ENCODE measurements around the gene ZKSCAN1. TPM values are rescaled to one million over a fixed set of nuclear protein-coding genes. Genes with fewer than 3 reads are reported as not detected.

ZKSCAN1 gene
- total and polyA plus RNA-seq, 11 donors: 8.5 to 65.5 (median 37.1) TPM

- WGBS, 4 donors: 3 to 16% (median 6%) methylated on average over 9 to 35 of the region's 35 CpGs
- peak; percentile 42 to 86 (median 65) for DNase-seq
- TF ChIP-seq CTCF (IDR thresholded peaks at IDR 0.05) (peak in 11 of 12 donors; percentile 16 to 58 (median 31)), POLR2A (IDR thresholded peaks at IDR 0.05) (peak in 1 of 2 donors; percentile 37)
- Histone ChIP-seq H3K36me3 (no peaks in the 10 kb centered on the region), H3K4me1 (peaks cover 0 to 21% (median 11%) of the 10 kb centered on the region in 12 donors), H3K4me3 (peak overlapping the region; percentile 35 to 75 (median 60)), H3K27ac (peak overlapping the region; percentile 59 to 90 (median 81)), H3K9me3 (no peaks in the 10 kb centered on the region), H3K27me3 (no peaks in the 10 kb centered on the region)
- peak; percentile 53 to 79 (median 74) for ATAC-seq
- intact Hi-C loops (cut with DNase I): loop anchor here in 7 of 10 donors (2.0 to 10.0 kb wide), 7 partner anchors 50 to 217 kb away; partner anchors contain the start of genes ZNF3 (in 3 of the 7), ZSCAN21 (in 2 of the 7) and PVRIG (in 1 of the 7)
Measured at GRCh38 chr7:99997545-99998137, 17.8 kb upstream of the ZKSCAN1 start.

DNA sequence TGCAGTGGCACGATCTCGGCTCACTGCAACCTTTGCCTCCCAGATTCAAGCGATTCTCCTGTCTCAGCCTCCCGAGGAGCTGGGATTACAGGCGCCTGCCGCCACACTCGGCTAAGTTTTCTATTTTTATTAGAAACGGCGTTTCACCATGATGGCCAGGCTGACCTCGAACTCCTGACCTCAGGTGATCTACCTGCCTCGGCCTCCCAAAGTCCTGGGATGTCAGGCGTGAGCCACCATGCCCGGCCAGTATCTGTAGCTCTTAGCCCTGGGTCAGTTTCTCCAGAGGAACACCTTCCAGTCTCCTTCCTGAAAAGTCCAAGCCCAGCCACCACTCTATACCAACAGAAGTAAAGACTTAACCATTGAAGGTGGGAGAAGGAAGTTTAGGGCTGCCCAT, 15.2 kb upstream of the ZKSCAN1 start:
- no peak for DNase-seq
- WGBS, 4 donors: 90% methylated on average over 13 of the region's 13 CpGs
- intact Hi-C loops (cut with DNase I): no loop called here

GRCh38 chr7:100003711-100004661, 11.4 kb upstream of the ZKSCAN1 start:
- no peak for ATAC-seq
- H3K4me1 ChIP-seq: no peaks in the 10 kb centered on the region
- intact Hi-C loops (cut with DNase I): no loop called here
- H3K4me3 ChIP-seq: no peak overlapping the region
- WGBS, 4 donors: 68 to 71% (median 70%) methylated on average over 13 to 14 of the region's 14 CpGs
- no peaks in the 10 kb centered on the region for H3K9me3 ChIP-seq
- no peak for TF ChIP-seq CTCF (IDR thresholded peaks at IDR 0.05)
- no peak for TF ChIP-seq POLR2A (IDR thresholded peaks at IDR 0.05)
- no peak for DNase-seq
- H3K36me3 ChIP-seq: no peaks in the 10 kb centered on the region
- H3K27me3 ChIP-seq: no peaks in the 10 kb centered on the region
- no peak overlapping the region for H3K27ac ChIP-seq

More for the DNA sequence above, 15.2 kb upstream of the ZKSCAN1 start:
- peaks cover 0 to 16% (median 8%) of the 10 kb centered on the region in 12 donors for H3K4me1 ChIP-seq
- H3K36me3 ChIP-seq: no peaks in the 10 kb centered on the region
- TF ChIP-seq POLR2A (IDR thresholded peaks at IDR 0.05) (no peak), CTCF (IDR thresholded peaks at IDR 0.05) (no peak)
- H3K9me3 ChIP-seq: no peaks in the 10 kb centered on the region
- no peak for ATAC-seq
- no peak overlapping the region for H3K4me3 ChIP-seq
- no peaks in the 10 kb centered on the region for H3K27me3 ChIP-seq
- H3K27ac ChIP-seq: no peak overlapping the region

DNA sequence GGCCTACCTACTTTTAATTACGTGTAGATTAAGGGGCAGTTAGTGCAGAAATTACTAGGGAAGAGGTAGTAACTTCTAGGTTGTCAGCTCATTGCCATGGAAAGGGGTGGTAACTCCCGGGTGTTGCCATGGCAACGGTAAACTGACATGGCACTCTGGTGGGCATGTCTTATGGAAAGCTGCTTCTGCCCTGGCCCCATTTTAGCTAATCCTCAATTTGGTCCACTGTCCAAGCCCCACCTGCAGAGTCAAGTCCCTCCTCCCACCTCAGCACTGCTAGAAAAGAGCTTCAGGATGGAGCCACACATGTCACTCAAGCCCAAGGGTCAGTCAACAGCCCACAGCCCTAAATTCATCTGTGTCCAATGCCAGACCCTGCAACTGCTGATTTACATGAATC, 7.5 kb upstream of the ZKSCAN1 start:
- TF ChIP-seq POLR2A (IDR thresholded peaks at IDR 0.05) (no peak), CTCF (IDR thresholded peaks at IDR 0.05) (no peak)

More for the DNA sequence above, 7.5 kb upstream of the ZKSCAN1 start:
- H3K27ac ChIP-seq: no peak overlapping the region
- H3K9me3 ChIP-seq: no peaks in the 10 kb centered on the region
- intact Hi-C loops (cut with DNase I): no loop called here
- WGBS, 4 donors: 71 to 86% (median 79%) methylated on average over 3 of the region's 3 CpGs
- no peak overlapping the region for H3K4me3 ChIP-seq
- no peaks in the 10 kb centered on the region for H3K4me1 ChIP-seq
- no peak for DNase-seq
- no peaks in the 10 kb centered on the region for H3K36me3 ChIP-seq
- no peaks in the 10 kb centered on the region for H3K27me3 ChIP-seq
- ATAC-seq: no peak

Data from heart left ventricle (tissue), 16 donors.